GM12878 (cell line): Measurements from ENCODE around the gene LARP4. TPM values are rescaled to one million over a fixed set of nuclear protein-coding genes. Genes with fewer than 3 reads are reported as not detected.

ENCODE experiments used
- ATAC-seq: fragments of 200-7000 bp; cut with Tn5 transposase; 3 replicates; pipeline ENCODE4 v1.9.1; 2020; ENCODE audit warnings: mild to moderate bottlenecking, moderate library complexity
- BruUV-seq: library from RNA; stranded (reverse); fragments of 400-500 nt; replicated peaks from 2 replicates; lab custom pipeline; 2021; lab: Mats Ljungman, UMichigan
- CTCF ChIA-PET: fragments of 300-600 bp; sonication (Branson Sonifier 250); formaldehyde crosslinking; extraction: SDS; loops from one replicate; lab custom pipeline; 2021; ENCODE audit warnings: inconsistent platforms; lab: Yijun Ruan, JAX
- POLR2A ChIA-PET: fragments of 350-600 bp; formaldehyde crosslinking; extraction: SDS; loops from one replicate; lab custom pipeline; 2021; ENCODE audit warnings: inconsistent platforms; lab: Charles Lee
- RAD21 ChIA-PET: fragments of 300-600 bp; sonication (Branson Sonifier 250); formaldehyde crosslinking; loops from one replicate; lab custom pipeline; 2023; ENCODE audit warnings: antibody characterized with exemption; ENCODE audit not compliant: unreplicated experiment; lab: Charles Lee
- SMC1A ChIA-PET: fragments of 300-600 bp; sonication (Branson Sonifier 250); formaldehyde crosslinking; loops from one replicate; lab custom pipeline; 2023; ENCODE audit not compliant: unreplicated experiment, uncharacterized antibody; lab: Charles Lee
- DNase-seq: peaks from one replicate; pipeline ENCODE4 v3.0.0-alpha.2; 2011; ENCODE audit warnings: low read depth, low spot score
- FAIRE-seq: peaks from 3 replicates; lab custom pipeline; 2011; peaks lifted over from hg19 to GRCh38; lab: Jason Lieb, UNC
- H2AFZ ChIP-seq: 2 replicates; pipeline ENCODE4 v1.6.0; 2011; ENCODE audit warnings: low read depth, low read length, control low read depth; ENCODE audit not compliant: control insufficient read depth
- H3K27ac ChIP-seq: 2 replicates; pipeline ENCODE4 v1.5.1; 2011; ENCODE audit warnings: control low read depth; ENCODE audit not compliant: control insufficient read depth, insufficient read depth
- H3K27me3 ChIP-seq, 2 experiments: replicated peaks in 1 of 2; 2 replicates each; pipeline versions ENCODE4 v1.6.0 to v1.6.1; 2011; ENCODE audit warnings: low read length in 1 of 2; ENCODE audit not compliant: control insufficient read depth in 2 of 2, insufficient read depth in 2 of 2
- H3K36me3 ChIP-seq, 2 experiments: 2 replicates each; pipeline ENCODE4 v1.5.1; 2011; ENCODE audit warnings: low read length in 1 of 2; ENCODE audit not compliant: control insufficient read depth in 2 of 2, insufficient read depth in 2 of 2
- H3K4me1 ChIP-seq: 2 replicates; pipeline ENCODE4 v1.6.1; 2011; ENCODE audit warnings: mild to moderate bottlenecking, low read length, moderate library complexity, mixed read lengths; ENCODE audit not compliant: control insufficient read depth, insufficient read depth
- H3K4me2 ChIP-seq: 2 replicates; pipeline ENCODE4 v1.6.0; 2011; ENCODE audit warnings: control low read depth; ENCODE audit not compliant: control insufficient read depth, insufficient read depth
- H3K4me3 ChIP-seq: fragments of 200-600 bp; sonication (generic); 2 replicates; pipeline ENCODE4 v1.5.1; 2016
- H3K79me2 ChIP-seq: 2 replicates; pipeline ENCODE4 v1.6.0; 2011; ENCODE audit warnings: low read length; ENCODE audit not compliant: control insufficient read depth, insufficient read depth
- H3K9ac ChIP-seq: 2 replicates; pipeline ENCODE4 v1.8.0; 2011; ENCODE audit warnings: low read length, control low read depth, mixed read lengths; ENCODE audit not compliant: control insufficient read depth, insufficient read depth
- H3K9me3 ChIP-seq: replicated peaks from 3 replicates; pipeline ENCODE4 v1.5.1; 2011; ENCODE audit warnings: mild to moderate bottlenecking, low read length; ENCODE audit not compliant: control insufficient read depth, insufficient read depth
- H4K20me1 ChIP-seq: 2 replicates; pipeline ENCODE4 v1.6.0; 2011; ENCODE audit not compliant: control insufficient read depth, insufficient read depth
- ATF7 ChIP-seq: fragments of 450-650 bp; IDR thresholded peaks from 2 replicates; pipeline ENCODE4 v1.6.1; 2016; ENCODE audit warnings: low read depth, mild to moderate bottlenecking
- CHD1 ChIP-seq: IDR thresholded peaks from 2 replicates; pipeline ENCODE4 v1.6.1; 2012; ENCODE audit warnings: low read depth, low read length, improper control_type of control experiment
- EED ChIP-seq: sonication (generic); IDR thresholded peaks from 2 replicates; pipeline ENCODE4 v1.6.1; 2016; ENCODE audit warnings: antibody characterized with exemption, low read depth
- GABPA ChIP-seq: IDR thresholded peaks from 2 replicates; pipeline ENCODE4 v1.6.1; 2014; ENCODE audit warnings: antibody characterized with exemption, low read depth, mild to moderate bottlenecking, inconsistent platforms
- IKZF2 ChIP-seq, 2 experiments: fragments of 450-650 bp; IDR thresholded peaks; 2 replicates each; pipeline ENCODE4 v1.6.1; 2017; ENCODE audit warnings: mild to moderate bottlenecking in 2 of 2, moderate library complexity in 2 of 2
- JUNB ChIP-seq: IDR thresholded peaks from 2 replicates; pipeline ENCODE4 v1.6.1; 2016; ENCODE audit warnings: antibody characterized with exemption, mild to moderate bottlenecking
- NFIC ChIP-seq: IDR thresholded peaks from 2 replicates; pipeline ENCODE4 v1.6.1; 2012; ENCODE audit warnings: low read depth, mild to moderate bottlenecking, inconsistent platforms, low read length, moderate library complexity
- RB1 ChIP-seq: fragments of 450-650 bp; formaldehyde crosslinking; IDR thresholded peaks from 2 replicates; pipeline ENCODE4 v1.6.1; 2017; ENCODE audit warnings: mild to moderate bottlenecking, borderline replicate concordance
- SMAD5 ChIP-seq: IDR thresholded peaks from 2 replicates; pipeline ENCODE4 v1.6.1; 2016; ENCODE audit warnings: antibody characterized with exemption, low read depth
- ZBED1 ChIP-seq: IDR thresholded peaks from 2 replicates; pipeline ENCODE4 v1.6.1; 2016; ENCODE audit warnings: borderline replicate concordance
- ZNF207 ChIP-seq: fragments of 450-650 bp; IDR thresholded peaks from 2 replicates; pipeline ENCODE4 v1.6.1; 2014; ENCODE audit warnings: antibody characterized with exemption, mild to moderate bottlenecking, borderline replicate concordance
- ZNF622 ChIP-seq: fragments of 450-650 bp; IDR thresholded peaks from 2 replicates; pipeline ENCODE4 v1.6.1; 2017; ENCODE audit warnings: mild to moderate bottlenecking, inconsistent platforms
- ZSCAN29 ChIP-seq: fragments of 450-650 bp; IDR thresholded peaks from 2 replicates; pipeline ENCODE4 v1.6.1; 2017; ENCODE audit warnings: mild to moderate bottlenecking, moderate library complexity
- WGBS: methylation state at CpG from one replicate; pipeline ENCODE4 v1.1.6; 2016; ENCODE audit warnings: low lambda C conversion rate; ENCODE audit not compliant: insufficient replicate concordance, insufficient coverage; ENCODE audit errors: missing lambda C conversion rate; 5-methylcytosine and 5-hydroxymethylcytosine counted together
- in situ Hi-C: fragments of 300-500 bp; cut with MboI; formaldehyde crosslinking; loops from 9 replicates; pipeline ENCODE4 v1.14.3; 2018; ENCODE audit warnings: mixed read lengths
- intact Hi-C: fragments of 100-400 bp; cut with micrococcal nuclease; formaldehyde crosslinking; loops from one replicate; pipeline ENCODE4 v1.14.2; 2022; ENCODE audit not compliant: unreplicated experiment
- polyA plus RNA-seq, 11 experiments: library from polyadenylated mRNA; depleted of rRNA in 4 of 11; unstranded in 6 of 11; stranded (reverse) in 5 of 11; fragments of >200 nt; fragmentation: Nextera tagmentation in 4 of 11; fragmentation: Illumina TruSeq in 1 of 11; extraction: Ambion mirVana in 4 of 11; extraction: Trizol in 1 of 11; gene quantifications; 1 replicate in 1 of 11; 2 replicates in 10 of 11; pipeline versions ENCODE4 v1.2.1 to v1.2.3, GENCODE V29; 2011 to 2016; ENCODE audit warnings: inconsistent platforms in 2 of 11, missing spikeins in 2 of 11, low read depth in 1 of 11
- total RNA-seq, 4 experiments: library from RNA; depleted of rRNA in 3 of 4; stranded (reverse); fragments of >200 nt in 3 of 4; fragmentation: Illumina TruSeq in 1 of 4; extraction: Trizol in 1 of 4; gene quantifications; 2 replicates each; pipeline versions ENCODE4 v1.2.1 to v1.2.3, GENCODE V29; 2013 to 2021
- TF ChIP-seq, protein P1 (sequence below): IDR thresholded peaks from 2 replicates; pipeline ENCODE4 v1.6.1; 2011; ENCODE audit warnings: borderline replicate concordance, low read depth, mild to moderate bottlenecking, moderate library complexity, mixed read lengths, low read length; ENCODE audit not compliant: insufficient read depth; ENCODE audit errors: extremely low read length
- TF ChIP-seq, protein P2 (sequence below): IDR thresholded peaks from 2 replicates; pipeline ENCODE4 v1.6.1; 2012; ENCODE audit warnings: low read depth, low read length, improper control_type of control experiment
- TF ChIP-seq, protein P3 (sequence below): fragments of 150-350 bp; IDR thresholded peaks from 2 replicates; pipeline ENCODE4 v1.6.1; 2014; ENCODE audit warnings: mild to moderate bottlenecking, low read depth, low read length

Gene LARP4
- total and polyA plus RNA-seq, 10 of the 15 experiments (the other 5 are each of a cell fraction or from before 2014, with no cell fraction given), result 24.1 to 72.6 (median 35.6) TPM

DNA sequence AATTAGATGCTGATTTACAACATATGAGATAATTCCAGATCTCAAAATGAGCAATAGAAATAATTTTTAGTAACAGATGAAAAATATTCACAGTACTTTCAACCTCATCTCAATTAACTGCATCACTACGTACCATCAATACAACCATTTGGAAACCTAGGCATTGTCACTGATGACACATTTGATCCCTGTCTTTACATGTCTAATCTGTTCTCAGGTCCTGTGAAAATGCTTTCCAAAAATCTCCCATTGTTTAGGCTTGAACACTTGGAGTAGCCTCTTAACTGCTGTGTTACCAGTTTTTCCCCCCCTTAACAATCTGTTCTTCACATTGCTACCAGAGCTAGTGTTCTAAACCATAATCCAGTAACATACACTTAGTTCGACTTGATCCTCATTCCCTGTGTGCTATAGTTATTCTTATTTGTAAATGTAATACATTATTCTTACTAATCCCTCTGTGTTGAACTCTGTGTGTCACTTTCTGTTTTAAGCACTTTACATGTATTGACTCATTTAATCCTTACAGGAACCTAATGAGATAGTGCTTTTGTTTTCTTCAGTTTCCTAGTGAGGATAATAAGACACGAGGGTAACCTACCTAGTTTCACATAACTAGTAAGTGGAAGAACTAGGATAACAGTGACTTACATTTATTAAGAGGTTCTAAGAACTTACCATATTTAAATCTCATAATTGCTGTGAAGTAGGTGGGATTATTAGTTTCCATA is 41.7 kb downstream of the LARP4 start:
- in situ Hi-C loops (no loop called here), intact Hi-C loops (no loop called here)
- H3K4me1 ChIP-seq, result peaks cover 21% of the 10 kb centered on the region
- DNase-seq (no peak), ATAC-seq (peak; percentile 80), FAIRE-seq (peak; percentile 38)
- BruUV-seq, result TSS peak; percentile 28
- 0 out of 2 replicates have a peak overlapping the region, but pooled peaks have one; percentile 7 for H3K4me2 ChIP-seq
- H4K20me1 ChIP-seq, result no peaks in the 10 kb centered on the region
- no peak overlapping the region; the same call in 1 of the 2 replicates for H2AFZ ChIP-seq
- H3K79me2 ChIP-seq, result no peaks in the 10 kb centered on the region
- WGBS, result 35% methylated on average over 3 of the region's 3 CpGs
- no peaks in the 10 kb centered on the region for H3K9me3 ChIP-seq
- ChIA-PET SMC1A (interaction anchor here (0.8 kb wide), 1 partner anchor 111 kb away, joined by 3 read pairs; no protein-coding TSS in a partner anchor), RAD21 (no interaction called here), POLR2A (no interaction called here), CTCF (interaction anchor here (0.6 to 1.4 kb wide), 2 partner anchors 44 to 326 kb away, joined by 3 read pairs; no protein-coding TSS in a partner anchor)
- H3K27me3 ChIP-seq, result no peaks in the 10 kb centered on the region
- TF ChIP-seq, protein P1, sequence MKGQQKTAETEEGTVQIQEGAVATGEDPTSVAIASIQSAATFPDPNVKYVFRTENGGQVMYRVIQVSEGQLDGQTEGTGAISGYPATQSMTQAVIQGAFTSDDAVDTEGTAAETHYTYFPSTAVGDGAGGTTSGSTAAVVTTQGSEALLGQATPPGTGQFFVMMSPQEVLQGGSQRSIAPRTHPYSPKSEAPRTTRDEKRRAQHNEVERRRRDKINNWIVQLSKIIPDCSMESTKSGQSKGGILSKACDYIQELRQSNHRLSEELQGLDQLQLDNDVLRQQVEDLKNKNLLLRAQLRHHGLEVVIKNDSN, result no peak
- no peak for TF ChIP-seq RB1
- TF ChIP-seq EED, result no peak
- TF ChIP-seq, protein P2, sequence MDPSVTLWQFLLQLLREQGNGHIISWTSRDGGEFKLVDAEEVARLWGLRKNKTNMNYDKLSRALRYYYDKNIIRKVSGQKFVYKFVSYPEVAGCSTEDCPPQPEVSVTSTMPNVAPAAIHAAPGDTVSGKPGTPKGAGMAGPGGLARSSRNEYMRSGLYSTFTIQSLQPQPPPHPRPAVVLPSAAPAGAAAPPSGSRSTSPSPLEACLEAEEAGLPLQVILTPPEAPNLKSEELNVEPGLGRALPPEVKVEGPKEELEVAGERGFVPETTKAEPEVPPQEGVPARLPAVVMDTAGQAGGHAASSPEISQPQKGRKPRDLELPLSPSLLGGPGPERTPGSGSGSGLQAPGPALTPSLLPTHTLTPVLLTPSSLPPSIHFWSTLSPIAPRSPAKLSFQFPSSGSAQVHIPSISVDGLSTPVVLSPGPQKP, result no peak
- no peak for TF ChIP-seq ZBED1
- 0 out of 2 replicates have a peak, but pooled peaks have one; percentile 51 for TF ChIP-seq NFIC
- TF ChIP-seq ZNF622, result no peak
- TF ChIP-seq ZNF207, result no peak
- TF ChIP-seq JUNB, result peak; percentile 40
- TF ChIP-seq, protein P3, sequence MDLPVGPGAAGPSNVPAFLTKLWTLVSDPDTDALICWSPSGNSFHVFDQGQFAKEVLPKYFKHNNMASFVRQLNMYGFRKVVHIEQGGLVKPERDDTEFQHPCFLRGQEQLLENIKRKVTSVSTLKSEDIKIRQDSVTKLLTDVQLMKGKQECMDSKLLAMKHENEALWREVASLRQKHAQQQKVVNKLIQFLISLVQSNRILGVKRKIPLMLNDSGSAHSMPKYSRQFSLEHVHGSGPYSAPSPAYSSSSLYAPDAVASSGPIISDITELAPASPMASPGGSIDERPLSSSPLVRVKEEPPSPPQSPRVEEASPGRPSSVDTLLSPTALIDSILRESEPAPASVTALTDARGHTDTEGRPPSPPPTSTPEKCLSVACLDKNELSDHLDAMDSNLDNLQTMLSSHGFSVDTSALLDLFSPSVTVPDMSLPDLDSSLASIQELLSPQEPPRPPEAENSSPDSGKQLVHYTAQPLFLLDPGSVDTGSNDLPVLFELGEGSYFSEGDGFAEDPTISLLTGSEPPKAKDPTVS, result no peak
- TF ChIP-seq CHD1, result no peak
- TF ChIP-seq ATF7, result no peak
- no peak for TF ChIP-seq ZSCAN29
- TF ChIP-seq IKZF2 (IDR thresholded peaks at IDR 0.05), result no peak
- 0 out of 2 replicates have a peak, but pooled peaks have one; percentile 18 for TF ChIP-seq GABPA
- no peak for TF ChIP-seq SMAD5
- peak overlapping the region; percentile 52 for H3K27ac ChIP-seq
- H3K9ac ChIP-seq, result no peak overlapping the region
- H3K4me3 ChIP-seq, result no peak overlapping the region
- H3K36me3 ChIP-seq, result peaks cover 5 to 35% of the 10 kb centered on the region in 2 experiments
